ENCODE measurements around the gene TMEM151B. TPM values are rescaled to one million over a fixed set of nuclear protein-coding genes. Genes with fewer than 3 reads are reported as not detected.

The TMEM151B gene
- total RNA-seq, 1 donor from 2014 or later, result 0.09 TPM

GRCh38 chr6:44254191-44255104 lies 15.8 kb upstream of the TMEM151B start:
- no peaks in the 10 kb centered on the region for H3K27me3 ChIP-seq (ENCODE audit: insufficient read depth, low read length)
- peaks cover 73% of the 10 kb centered on the region for H3K79me2 ChIP-seq (ENCODE audit: insufficient read depth, low read length)
- H3K27ac ChIP-seq (ENCODE audit: low read depth, low read length), result no peak overlapping the region
- peaks cover 19% of the 10 kb centered on the region for H3K4me1 ChIP-seq (ENCODE audit: insufficient read depth, low read length)
- peak overlapping the region; percentile 76 for H3K4me3 Mint-ChIP-seq (ENCODE audit: unreplicated experiment)
- peaks cover 55% of the 10 kb centered on the region for H3K4me1 Mint-ChIP-seq (ENCODE audit: low read depth, unreplicated experiment)
- no peaks in the 10 kb centered on the region for H3K27me3 Mint-ChIP-seq (ENCODE audit: low read depth, unreplicated experiment)
- no peaks in the 10 kb centered on the region for H3K9me3 ChIP-seq (ENCODE audit: insufficient read depth, low read depth, low read length)
- TF ChIP-seq CTCF (IDR thresholded peaks at IDR 0.05; ENCODE audit: insufficient read depth, low read depth, low read length) (no peak), EZH2 (IDR thresholded peaks at IDR 0.05; ENCODE audit: insufficient read depth, low read length) (no peak)
- no peak overlapping the region for H3K9ac ChIP-seq (ENCODE audit: low read length)
- H3K4me2 ChIP-seq (ENCODE audit: low read length), result peak overlapping the region; percentile 100
- H3K9me3 Mint-ChIP-seq (ENCODE audit: unreplicated experiment), result no peaks in the 10 kb centered on the region
- H3K4me3 ChIP-seq (ENCODE audit: insufficient read depth, low read depth, low read length), result no peak overlapping the region
- FAIRE-seq, result no peak
- H3K27ac Mint-ChIP-seq (ENCODE audit: unreplicated experiment), result peak overlapping the region; percentile 59
- H4K20me1 ChIP-seq (ENCODE audit: insufficient read depth, low read length), result peaks cover 75% of the 10 kb centered on the region
- no peak for DNase-seq (ENCODE audit: low read depth)
- peaks cover 46% of the 10 kb centered on the region for H3K36me3 ChIP-seq (ENCODE audit: insufficient read depth, low read length)
- no peak overlapping the region for H2AFZ ChIP-seq (ENCODE audit: low read depth, low read length)
- H3K36me3 Mint-ChIP-seq (ENCODE audit: low read depth, unreplicated experiment), result peaks cover 28% of the 10 kb centered on the region

GRCh38 chr6:44255105-44255808 lies 15.0 kb upstream of the TMEM151B start:
- FAIRE-seq (no peak), DNase-seq (ENCODE audit: low read depth) (no peak)
- no peaks in the 10 kb centered on the region for H3K9me3 ChIP-seq (ENCODE audit: insufficient read depth, low read depth, low read length)
- H3K36me3 ChIP-seq (ENCODE audit: insufficient read depth, low read length), result peaks cover 40% of the 10 kb centered on the region
- H3K27ac ChIP-seq (ENCODE audit: low read depth, low read length), result no peak overlapping the region
- Mint-ChIP-seq H3K4me3 (ENCODE audit: unreplicated experiment) (peak overlapping the region; percentile 93), H3K4me1 (ENCODE audit: low read depth, unreplicated experiment) (peaks cover 47% of the 10 kb centered on the region), H3K36me3 (ENCODE audit: low read depth, unreplicated experiment) (peaks cover 23% of the 10 kb centered on the region), H3K27ac (ENCODE audit: unreplicated experiment) (peak overlapping the region; percentile 45), H3K27me3 (ENCODE audit: low read depth, unreplicated experiment) (no peaks in the 10 kb centered on the region), H3K9me3 (ENCODE audit: unreplicated experiment) (no peaks in the 10 kb centered on the region)
- H2AFZ ChIP-seq (ENCODE audit: low read depth, low read length), result no peak overlapping the region
- peak overlapping the region; percentile 90 for H3K9ac ChIP-seq (ENCODE audit: low read length)
- TF ChIP-seq EZH2 (IDR thresholded peaks at IDR 0.05; ENCODE audit: insufficient read depth, low read length) (no peak), CTCF (IDR thresholded peaks at IDR 0.05; ENCODE audit: insufficient read depth, low read depth, low read length) (no peak)
- H3K4me1 ChIP-seq (ENCODE audit: insufficient read depth, low read length), result peaks cover 17% of the 10 kb centered on the region
- H3K79me2 ChIP-seq (ENCODE audit: insufficient read depth, low read length), result peaks cover 65% of the 10 kb centered on the region
- peaks cover 67% of the 10 kb centered on the region for H4K20me1 ChIP-seq (ENCODE audit: insufficient read depth, low read length)
- H3K4me3 ChIP-seq (ENCODE audit: insufficient read depth, low read depth, low read length), result no peak overlapping the region
- peak overlapping the region; percentile 100 for H3K4me2 ChIP-seq (ENCODE audit: low read length)
- no peaks in the 10 kb centered on the region for H3K27me3 ChIP-seq (ENCODE audit: insufficient read depth, low read length)

All from astrocyte (in vitro differentiated cells and primary cell).